RWPE2 (cell line): ENCODE measurements around the gene SLC6A18.

Source experiments
- ATAC-seq: fragments of 200-7000 bp; cut with Tn5 transposase; 3 replicates; pipeline ENCODE4 v1.9.1; 2021; ENCODE audit warnings: low read depth
- DNase-seq: peaks from one replicate; pipeline ENCODE4 v3.0.0-alpha.2; 2020; ENCODE audit warnings: low spot score
- H3K27ac ChIP-seq: fragments of 450-650 bp; 2 replicates; pipeline ENCODE4 v1.5.1; 2017; ENCODE audit warnings: mild to moderate bottlenecking; ENCODE audit not compliant: poor library complexity, severe bottlenecking
- H3K27me3 ChIP-seq: fragments of 250-450 bp; sonication (Bioruptor Pico); 2 replicates; pipeline ENCODE4 v1.5.1; 2021; ENCODE audit warnings: mild to moderate bottlenecking, moderate library complexity; ENCODE audit not compliant: insufficient read depth, poor library complexity, severe bottlenecking
- H3K36me3 ChIP-seq: fragments of 250-450 bp; sonication (Bioruptor Pico); 2 replicates; pipeline ENCODE4 v1.5.1; 2020; ENCODE audit warnings: low read depth, mild to moderate bottlenecking, moderate library complexity
- H3K4me1 ChIP-seq: fragments of 250-450 bp; sonication (Bioruptor Pico); 2 replicates; pipeline ENCODE4 v1.5.1; 2021; ENCODE audit warnings: mild to moderate bottlenecking, moderate library complexity; ENCODE audit not compliant: insufficient read depth, poor library complexity, severe bottlenecking
- H3K4me3 ChIP-seq: fragments of 250-450 bp; sonication (Bioruptor Pico); 2 replicates; pipeline ENCODE4 v1.5.1; 2021; ENCODE audit warnings: mild to moderate bottlenecking, moderate library complexity; ENCODE audit not compliant: severe bottlenecking
- H3K9me3 ChIP-seq: fragments of 250-450 bp; sonication (Bioruptor Pico); 2 replicates; pipeline ENCODE4 v1.5.1; 2021; ENCODE audit warnings: mild to moderate bottlenecking, moderate library complexity; ENCODE audit not compliant: severe bottlenecking
- TF ChIP-seq, protein P1 (sequence below): fragments of 450-650 bp; IDR thresholded peaks from one replicate; pipeline ENCODE4 v1.5.1; 2017; ENCODE audit warnings: mild to moderate bottlenecking, moderate library complexity; ENCODE audit not compliant: poor library complexity, severe bottlenecking

The SLC6A18 gene

DNA sequence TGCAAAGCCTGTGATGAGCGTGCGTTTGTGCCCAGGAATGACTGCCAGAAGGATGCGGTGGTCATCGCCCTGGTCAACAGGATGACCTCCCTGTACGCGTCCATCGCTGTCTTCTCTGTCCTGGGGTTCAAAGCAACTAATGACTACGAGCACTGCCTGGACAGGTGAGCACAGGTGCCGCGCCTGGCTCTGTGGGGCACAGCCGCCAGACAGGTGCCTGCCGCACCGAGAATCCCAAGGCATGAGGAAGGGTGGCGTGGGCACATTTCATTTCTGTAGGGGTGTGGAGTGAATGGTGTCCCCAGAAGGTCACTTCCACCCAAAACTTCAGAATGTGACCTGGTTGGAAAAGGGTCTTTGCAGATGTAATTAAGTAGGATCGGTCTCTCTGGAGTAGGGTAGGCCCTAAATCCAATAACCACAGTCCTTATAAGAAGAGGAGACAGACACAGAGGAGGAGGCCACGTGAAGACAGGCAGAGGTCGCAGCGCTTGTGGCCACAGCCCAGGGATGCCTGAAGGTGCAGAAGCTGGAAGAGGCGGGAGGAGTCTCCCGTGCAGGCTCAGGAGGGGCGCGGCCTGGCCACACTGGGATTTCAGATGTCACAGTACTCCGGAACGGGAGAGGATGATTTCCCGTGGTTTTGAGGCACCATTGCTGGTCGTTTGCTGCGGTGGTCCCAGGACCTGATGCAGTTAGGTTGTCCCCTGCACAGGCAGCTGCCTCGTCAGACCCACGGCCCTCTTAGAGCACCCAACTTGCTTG, 15.5 kb downstream of the SLC6A18 start:
- ATAC-seq, result no peak
- DNase-seq, result no peak
- Histone ChIP-seq H3K27ac (no peak overlapping the region), H3K27me3 (peaks cover 13% of the 10 kb centered on the region), H3K9me3 (peaks cover 8% of the 10 kb centered on the region), H3K4me1 (peaks cover 8% of the 10 kb centered on the region), H3K4me3 (no peak overlapping the region), H3K36me3 (no peaks in the 10 kb centered on the region)
- TF ChIP-seq, protein P1, sequence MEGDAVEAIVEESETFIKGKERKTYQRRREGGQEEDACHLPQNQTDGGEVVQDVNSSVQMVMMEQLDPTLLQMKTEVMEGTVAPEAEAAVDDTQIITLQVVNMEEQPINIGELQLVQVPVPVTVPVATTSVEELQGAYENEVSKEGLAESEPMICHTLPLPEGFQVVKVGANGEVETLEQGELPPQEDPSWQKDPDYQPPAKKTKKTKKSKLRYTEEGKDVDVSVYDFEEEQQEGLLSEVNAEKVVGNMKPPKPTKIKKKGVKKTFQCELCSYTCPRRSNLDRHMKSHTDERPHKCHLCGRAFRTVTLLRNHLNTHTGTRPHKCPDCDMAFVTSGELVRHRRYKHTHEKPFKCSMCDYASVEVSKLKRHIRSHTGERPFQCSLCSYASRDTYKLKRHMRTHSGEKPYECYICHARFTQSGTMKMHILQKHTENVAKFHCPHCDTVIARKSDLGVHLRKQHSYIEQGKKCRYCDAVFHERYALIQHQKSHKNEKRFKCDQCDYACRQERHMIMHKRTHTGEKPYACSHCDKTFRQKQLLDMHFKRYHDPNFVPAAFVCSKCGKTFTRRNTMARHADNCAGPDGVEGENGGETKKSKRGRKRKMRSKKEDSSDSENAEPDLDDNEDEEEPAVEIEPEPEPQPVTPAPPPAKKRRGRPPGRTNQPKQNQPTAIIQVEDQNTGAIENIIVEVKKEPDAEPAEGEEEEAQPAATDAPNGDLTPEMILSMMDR, result no peak

DNA sequence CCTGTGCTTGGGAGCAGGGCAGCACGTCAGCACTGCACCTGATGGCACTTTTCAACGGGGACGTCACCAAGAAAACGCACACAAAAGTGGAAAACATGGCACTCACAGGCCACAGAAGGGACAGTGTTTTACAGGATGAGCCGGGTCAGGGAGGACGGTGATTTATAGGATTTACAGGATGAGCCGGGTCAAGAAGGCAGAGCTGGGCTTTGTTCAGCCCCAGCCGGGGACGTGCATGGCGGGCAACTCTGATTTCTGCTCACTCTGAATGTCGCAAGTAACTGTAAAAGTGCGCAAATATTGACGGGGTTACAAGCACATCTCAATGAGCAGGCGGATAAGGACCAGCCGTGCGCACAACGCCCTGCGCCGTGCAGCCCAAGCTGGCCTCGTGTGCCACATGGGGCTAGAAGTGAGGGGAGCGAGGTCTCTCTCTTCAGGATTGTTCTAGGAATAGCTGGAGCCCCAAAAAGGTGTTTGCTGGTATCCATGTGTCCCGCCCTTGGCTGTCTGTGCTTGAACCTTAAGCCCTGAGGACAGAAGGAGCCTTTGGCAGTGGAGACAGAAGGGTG, 16.4 kb downstream of the SLC6A18 start:
- Histone ChIP-seq H3K9me3 (no peaks in the 10 kb centered on the region), H3K27me3 (peaks cover 22% of the 10 kb centered on the region), H3K27ac (no peak overlapping the region), H3K36me3 (no peaks in the 10 kb centered on the region), H3K4me1 (peaks cover 8% of the 10 kb centered on the region), H3K4me3 (no peak overlapping the region)
- no peak for ATAC-seq
- DNase-seq, result no peak
- TF ChIP-seq, protein P1, result no peak

DNA sequence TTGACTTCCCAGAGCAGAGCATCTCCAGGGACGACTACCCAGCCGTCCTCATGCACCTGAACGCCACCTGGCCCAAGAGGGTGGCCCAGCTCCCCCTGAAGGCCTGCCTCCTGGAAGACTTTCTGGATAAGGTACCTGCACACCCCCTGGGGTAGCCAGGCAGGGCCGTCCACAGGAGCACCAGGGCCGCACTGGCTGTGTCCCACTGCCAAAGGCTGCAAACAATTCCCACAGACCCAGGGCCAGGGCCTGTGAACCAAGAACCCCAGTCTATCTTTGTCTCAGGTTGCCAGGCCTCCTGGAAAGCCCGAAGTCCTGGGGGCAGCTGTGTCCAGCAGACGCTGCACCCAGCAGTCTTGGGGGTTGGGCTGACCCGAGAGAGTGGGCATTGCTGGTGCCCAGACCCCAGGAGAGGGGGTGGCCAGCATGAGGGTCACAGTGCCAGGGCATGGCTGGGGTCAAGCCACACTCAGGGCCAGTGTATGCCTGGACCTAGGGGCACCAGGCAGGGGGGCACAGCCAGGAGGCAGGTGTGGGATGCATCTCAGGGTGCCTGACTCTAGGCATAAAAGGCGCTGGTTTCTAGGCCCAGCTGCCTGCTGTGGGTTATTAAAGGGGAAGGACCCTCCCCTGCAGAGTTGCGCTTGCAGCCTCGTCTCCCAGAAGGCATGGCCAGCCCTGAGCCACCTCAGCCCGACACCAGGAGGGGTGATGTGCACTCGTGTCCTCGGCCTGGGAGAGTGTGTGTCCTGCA, 17.7 kb downstream of the SLC6A18 start:
- TF ChIP-seq, protein P1, result no peak
- Histone ChIP-seq H3K36me3 (no peaks in the 10 kb centered on the region), H3K9me3 (no peaks in the 10 kb centered on the region), H3K27me3 (peaks cover 28% of the 10 kb centered on the region), H3K27ac (no peak overlapping the region), H3K4me1 (peaks cover 8% of the 10 kb centered on the region), H3K4me3 (no peak overlapping the region)
- DNase-seq, result no peak
- ATAC-seq, result no peak

DNA sequence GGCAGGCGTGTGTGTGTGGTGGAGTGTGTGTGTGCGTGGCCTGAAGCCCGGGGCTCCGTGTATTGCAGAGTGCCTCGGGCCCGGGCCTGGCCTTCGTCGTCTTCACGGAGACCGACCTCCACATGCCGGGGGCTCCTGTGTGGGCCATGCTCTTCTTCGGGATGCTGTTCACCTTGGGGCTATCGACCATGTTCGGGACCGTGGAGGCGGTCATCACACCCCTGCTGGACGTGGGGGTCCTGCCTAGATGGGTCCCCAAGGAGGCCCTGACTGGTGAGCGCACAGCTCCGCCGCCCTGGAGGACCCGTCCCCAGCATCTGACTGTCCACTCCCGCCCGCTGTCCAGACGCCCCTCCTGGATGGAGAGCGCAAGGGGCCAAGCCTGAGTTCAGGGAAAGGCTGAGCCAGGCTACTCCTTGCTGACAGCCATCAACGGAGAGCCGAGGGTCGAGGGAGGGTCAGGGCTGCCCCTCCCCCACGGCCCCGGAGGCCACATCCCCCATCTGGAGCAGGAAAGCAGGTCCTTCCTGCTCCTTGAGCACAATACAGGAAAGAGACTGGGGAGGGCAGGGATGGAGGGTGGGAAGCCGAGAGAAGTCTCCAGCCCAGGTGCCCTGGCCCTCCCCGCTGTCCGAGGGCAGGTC, 18.4 kb downstream of the SLC6A18 start:
- Histone ChIP-seq H3K4me1 (peaks cover 8% of the 10 kb centered on the region), H3K9me3 (no peaks in the 10 kb centered on the region), H3K27ac (no peak overlapping the region), H3K4me3 (no peak overlapping the region), H3K36me3 (no peaks in the 10 kb centered on the region), H3K27me3 (peaks cover 28% of the 10 kb centered on the region)
- TF ChIP-seq, protein P1, result no peak
- ATAC-seq (no peak), DNase-seq (no peak)
